Measurements from ENCODE around the gene PCNX1.
"Not testable (repeated sequence)": the region's sequence is repeated elsewhere in the genome, so short reads cannot be mapped to it uniquely, and the experiment has no call there.

The PCNX1 gene

DNA sequence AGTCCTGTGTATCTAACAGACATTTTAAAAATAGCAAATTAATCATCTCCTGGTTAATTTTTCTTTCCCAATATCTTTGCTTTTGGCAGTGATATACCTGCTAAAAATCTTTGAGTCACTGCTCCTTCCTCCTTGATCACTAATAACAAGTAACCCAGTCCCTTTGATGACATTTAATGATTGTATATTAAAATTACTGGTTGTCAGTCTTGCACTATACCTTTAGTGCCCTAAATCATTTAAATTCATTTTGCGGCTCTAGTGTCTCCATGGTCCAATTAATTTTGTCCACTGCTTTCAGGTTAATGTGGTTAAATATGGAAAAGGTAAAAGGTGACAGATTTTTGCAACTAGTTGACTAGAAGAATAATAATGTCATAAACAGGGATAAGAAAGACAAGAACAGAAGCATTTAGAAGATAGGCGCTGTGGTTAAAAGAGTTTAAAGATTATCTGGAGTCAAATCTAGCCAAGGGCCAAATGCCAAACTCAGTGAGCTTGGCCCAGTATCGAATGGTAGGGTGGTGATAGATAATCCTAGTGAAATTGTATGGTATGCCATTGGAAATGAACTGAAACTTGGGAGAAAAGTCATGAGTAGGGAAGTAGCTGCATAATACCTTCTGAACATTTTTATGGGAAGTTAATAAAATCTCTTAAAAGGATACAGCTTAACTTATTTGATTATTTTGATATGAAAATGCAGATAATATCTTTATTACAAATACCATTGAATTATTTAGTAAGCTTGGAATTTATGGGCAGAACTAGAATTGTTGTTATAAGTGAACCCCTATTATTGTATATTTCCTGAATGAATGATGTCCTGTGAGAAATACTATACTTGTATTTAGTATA, 115.0 kb downstream of the PCNX1 start:
- no peak for DNase-seq

DNA sequence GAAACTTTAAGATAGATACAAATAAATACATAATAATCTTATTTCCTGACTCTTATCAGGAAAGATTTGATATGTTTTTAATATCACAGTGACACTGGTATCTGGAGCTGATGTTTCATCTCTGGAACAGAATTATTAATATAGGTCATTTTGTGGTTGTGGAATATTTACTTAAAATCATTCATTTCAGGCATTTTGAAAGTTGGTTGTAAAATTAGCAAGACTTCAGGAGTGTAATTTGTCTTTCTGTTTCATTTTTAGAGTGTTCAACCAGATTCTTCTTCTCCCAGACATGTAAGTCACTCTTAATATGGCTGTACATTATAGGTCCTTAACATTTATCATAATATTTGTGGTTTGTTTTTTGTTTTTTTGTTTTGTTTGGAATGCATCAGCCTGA, 115.7 kb downstream of the PCNX1 start:
- no peak for DNase-seq

- DNase-seq, result no peak
Measured at GRCh38 chr14:71029236-71029781, 122.0 kb downstream of the PCNX1 start.

DNA sequence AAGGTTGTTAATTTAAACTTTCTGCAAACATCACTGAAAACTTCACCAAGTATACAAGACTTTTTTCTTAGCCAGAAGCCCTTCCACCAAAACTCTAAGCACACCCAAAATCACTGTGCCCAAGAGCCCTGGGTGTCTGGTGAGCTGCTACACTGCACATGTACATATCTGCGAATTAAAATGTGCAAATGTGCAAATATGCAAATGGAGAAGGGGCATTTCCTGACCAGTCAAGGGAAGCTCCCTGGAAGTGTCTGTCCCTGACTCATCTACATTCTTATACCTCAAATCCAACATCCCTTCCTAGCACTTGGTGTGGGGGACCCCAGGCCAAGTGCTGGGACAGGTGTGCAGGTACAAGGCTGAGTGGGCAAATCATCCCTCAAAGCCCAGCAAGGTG, 123.7 kb downstream of the PCNX1 start:
- no peak for DNase-seq

DNA sequence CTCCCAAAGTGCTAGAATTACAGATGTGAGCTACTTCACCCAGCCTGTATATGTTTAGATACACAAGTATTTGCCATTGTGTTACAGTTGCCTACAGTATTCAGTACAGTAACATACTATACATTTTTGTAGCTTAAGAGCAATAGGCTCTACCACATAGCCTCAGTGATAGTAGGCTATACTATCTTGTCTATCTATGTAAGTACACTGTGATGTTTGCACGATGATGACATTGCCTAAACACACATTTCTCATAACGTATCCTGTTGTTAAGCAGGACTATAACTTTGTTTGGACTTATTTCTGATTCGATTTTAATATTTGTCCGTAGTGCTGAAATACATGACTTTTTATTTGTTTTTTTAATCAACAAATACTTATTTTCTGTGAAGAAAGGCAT, 129.2 kb downstream of the PCNX1 start:
- no peak for DNase-seq

- no peak for DNase-seq
Measured at GRCh38 chr14:71048393-71048792, 141.1 kb downstream of the PCNX1 start.

GRCh38 chr14:71049435-71050133, 142.3 kb downstream of the PCNX1 start:
- no peak for DNase-seq

GRCh38 chr14:71050227-71050823, 143.1 kb downstream of the PCNX1 start:
- no peak for DNase-seq

DNA sequence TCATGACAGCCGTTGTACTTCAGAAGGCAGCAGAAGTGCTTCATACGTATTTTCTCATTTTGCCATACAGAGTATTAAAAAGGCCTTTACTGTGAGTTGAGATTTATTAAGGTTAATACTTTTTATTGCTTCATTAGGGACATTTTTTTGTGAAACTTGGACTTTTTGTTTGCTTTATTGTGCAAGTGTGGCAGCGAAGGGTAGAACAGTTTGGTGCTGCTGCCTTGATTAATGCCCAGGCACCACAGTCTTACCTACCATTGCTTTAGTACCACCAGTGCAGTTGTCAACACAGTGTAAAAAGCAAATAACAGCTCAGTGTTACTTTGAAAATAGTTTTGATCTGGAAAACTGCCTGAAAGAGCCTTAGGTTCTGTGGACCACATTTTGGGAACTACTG, 147.4 kb downstream of the PCNX1 start:
- no peak for DNase-seq

DNA sequence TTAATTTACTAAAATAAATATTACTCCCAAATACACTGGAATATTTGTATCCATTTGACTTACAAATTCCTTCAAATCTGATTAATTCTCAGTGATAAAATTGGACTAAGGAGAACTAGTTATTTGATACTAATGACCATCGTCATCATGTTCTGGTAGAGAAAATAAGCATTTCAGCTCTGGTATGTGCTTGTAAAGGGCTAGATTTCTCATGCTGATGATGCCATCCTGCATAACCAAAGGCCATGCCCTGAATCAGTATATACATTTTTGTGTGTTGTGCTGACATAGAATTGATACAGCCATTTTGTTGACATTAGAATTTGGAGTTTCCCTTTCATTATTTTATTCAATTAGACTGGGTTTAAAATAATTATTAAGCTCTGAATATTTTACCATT, 148.9 kb downstream of the PCNX1 start:
- no peak for DNase-seq

DNA sequence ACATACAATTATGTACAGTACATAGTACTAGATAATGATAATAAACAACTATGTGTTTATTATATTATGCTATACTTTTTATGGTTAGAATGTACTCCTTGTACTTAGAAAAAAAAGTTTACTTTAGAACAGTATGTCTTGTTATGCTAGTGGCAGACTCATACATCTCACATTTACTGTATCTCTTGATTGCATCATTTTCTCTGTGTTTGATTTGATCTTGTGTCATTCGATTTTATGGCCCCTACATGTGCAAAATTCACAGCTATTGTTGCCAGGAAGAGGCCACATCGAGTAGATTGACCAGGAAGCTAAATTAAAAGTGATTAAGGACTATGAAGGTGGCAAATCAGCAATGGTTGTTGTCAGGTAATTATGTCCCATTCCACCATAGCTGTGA, 153.0 kb downstream of the PCNX1 start:
- DNase-seq, result no peak

DNA sequence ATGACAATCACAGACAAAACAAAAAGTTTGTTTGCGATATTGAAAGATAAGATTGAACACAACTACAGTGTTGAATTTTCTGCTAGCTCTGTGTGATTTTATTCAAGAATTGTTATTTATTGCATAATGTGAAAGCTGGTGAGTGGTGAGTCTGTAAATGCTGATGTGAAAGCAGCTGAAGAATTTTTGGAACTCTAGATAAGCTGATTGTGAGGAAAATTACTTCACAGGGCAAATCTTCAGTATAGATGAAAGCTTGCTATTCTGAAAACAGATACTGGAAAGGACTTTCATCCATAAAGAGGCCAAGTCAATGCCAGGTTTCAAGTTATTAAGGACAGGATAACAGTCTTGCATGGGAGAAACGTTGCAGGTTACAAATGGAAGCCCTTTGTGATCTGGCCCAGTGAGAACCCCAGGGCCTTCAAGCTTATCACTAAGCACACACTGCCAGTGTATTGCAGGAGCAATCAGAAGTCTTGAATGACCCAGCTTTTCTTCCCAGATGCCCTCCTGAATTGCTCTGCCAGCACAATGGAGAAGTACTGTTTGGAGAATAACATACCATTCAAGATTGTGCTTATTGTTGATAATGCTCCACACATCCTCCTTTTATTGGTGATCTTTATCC, 153.7 kb downstream of the PCNX1 start:
- DNase-seq, result no peak

DNA sequence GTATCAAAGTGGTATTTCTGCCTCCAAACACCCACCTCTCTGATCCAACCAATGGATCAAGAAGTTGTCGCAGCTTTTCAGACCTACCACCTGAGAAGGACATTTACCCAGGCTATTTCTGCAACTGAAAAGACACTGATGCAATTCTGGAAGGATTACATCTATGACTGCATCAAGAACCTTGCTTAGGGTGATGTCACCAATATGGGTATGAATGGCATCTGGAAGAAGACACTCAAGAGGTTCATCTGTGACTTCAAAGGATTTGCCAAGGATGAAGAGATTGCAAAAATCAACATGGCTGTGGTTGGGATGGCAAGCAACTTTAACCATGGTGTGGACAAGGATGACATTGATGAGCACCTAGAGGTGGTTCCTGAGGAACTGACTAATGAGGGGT, 154.2 kb downstream of the PCNX1 start:
- DNase-seq, result no peak

DNA sequence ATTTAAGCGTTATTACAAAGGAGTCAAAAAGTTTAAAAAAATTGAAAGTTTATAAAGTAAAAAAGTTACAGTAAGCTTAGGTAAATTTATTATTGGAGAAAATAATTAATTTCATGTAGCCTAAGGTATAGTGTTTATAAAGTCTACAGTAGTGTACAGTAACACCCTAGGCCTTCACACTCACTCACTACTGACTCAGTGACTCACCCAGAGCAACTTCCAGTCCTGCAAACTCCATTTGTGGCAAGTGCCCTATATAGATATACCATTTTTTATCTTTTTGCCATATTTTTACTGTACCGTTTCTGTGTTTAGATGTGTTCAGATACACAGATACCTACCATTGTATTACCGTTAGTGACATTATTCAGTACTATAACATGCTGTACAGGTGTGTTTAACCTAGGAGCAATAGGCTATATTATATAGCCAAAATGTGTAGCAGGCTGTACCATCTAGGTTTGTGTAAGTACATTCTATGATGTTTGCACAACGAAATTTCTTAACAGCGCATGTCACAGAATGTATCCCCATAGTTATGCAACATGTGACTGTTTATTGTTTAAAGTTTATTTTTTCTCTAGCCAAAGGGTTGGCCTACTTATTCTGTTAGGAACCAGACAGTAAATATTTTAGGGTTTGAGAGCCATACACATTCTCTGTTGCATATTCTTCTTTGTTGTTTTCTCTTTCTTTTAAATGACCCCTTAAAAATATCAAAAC, 155.5 kb downstream of the PCNX1 start:
- DNase-seq, result no peak

- DNase-seq, result no peak
Measured at GRCh38 chr14:71063351-71063750, 156.1 kb downstream of the PCNX1 start.

- not testable (repeated sequence) for DNase-seq
Measured at GRCh38 chr14:71064747-71065146, 157.5 kb downstream of the PCNX1 start.

DNA sequence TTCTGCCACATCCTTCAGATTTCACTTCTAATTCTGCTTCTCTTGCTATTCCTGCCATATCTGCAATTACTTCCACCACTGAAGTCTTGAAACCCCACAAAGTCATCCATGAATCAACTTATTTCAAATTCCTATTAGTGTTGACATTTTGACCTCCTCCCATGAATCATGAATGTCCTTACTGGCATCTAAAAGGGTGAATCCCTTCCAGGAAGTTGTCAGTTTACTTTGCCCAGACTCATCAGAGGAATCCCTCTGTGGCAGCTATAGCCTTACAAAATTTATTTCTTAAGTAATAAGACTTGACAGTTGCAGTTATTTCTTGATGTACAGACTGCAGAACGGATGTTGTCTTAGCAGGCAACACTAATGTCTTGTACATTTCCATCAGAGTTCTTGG, 162.9 kb downstream of the PCNX1 start:
- no peak for DNase-seq

GRCh38 chr14:71071042-71071441, 163.8 kb downstream of the PCNX1 start:
- no peak for DNase-seq

- no peak for DNase-seq
Measured at GRCh38 chr14:71076462-71077092, 169.3 kb downstream of the PCNX1 start.

GRCh38 chr14:71078500-71078899, 171.2 kb downstream of the PCNX1 start:
- no peak for DNase-seq

- DNase-seq, result no peak
Measured at GRCh38 chr14:71086567-71086966, 179.3 kb downstream of the PCNX1 start.

DNA sequence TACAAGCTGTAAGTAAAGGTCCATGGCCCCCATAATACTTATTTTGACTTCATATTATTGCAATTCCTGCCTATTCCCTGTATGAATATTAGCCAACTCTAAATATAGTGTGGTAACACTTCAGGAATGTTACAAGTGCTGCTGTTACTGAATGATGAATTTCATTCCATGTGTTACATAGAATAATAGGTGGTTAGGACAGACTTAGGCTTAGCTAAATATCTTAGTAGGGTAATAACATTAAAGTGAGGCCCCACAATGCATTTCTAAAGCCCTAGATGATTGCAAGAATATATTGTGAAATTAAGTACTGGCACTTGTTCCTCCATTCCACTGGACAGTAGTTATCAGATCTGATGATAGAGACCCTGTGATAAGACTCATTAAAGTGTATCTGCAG, 182.7 kb downstream of the PCNX1 start:
- no peak for DNase-seq
